A549 treated with RU486 at 1 μM for 4 hours (cell line): Measurements from ENCODE around the gene TBC1D16. TPM values are rescaled to one million over a fixed set of nuclear protein-coding genes. Genes with fewer than 3 reads are reported as not detected.

ENCODE experiments used
- total RNA-seq: library from RNA; stranded (reverse); fragments of 200-300 nt; extraction: Qiagen RNA extraction; gene quantifications from 5 replicates; pipeline ENCODE4 v1.2.3, GENCODE V29; 2022; ENCODE audit warnings: low read depth

TBC1D16 gene, protein sequence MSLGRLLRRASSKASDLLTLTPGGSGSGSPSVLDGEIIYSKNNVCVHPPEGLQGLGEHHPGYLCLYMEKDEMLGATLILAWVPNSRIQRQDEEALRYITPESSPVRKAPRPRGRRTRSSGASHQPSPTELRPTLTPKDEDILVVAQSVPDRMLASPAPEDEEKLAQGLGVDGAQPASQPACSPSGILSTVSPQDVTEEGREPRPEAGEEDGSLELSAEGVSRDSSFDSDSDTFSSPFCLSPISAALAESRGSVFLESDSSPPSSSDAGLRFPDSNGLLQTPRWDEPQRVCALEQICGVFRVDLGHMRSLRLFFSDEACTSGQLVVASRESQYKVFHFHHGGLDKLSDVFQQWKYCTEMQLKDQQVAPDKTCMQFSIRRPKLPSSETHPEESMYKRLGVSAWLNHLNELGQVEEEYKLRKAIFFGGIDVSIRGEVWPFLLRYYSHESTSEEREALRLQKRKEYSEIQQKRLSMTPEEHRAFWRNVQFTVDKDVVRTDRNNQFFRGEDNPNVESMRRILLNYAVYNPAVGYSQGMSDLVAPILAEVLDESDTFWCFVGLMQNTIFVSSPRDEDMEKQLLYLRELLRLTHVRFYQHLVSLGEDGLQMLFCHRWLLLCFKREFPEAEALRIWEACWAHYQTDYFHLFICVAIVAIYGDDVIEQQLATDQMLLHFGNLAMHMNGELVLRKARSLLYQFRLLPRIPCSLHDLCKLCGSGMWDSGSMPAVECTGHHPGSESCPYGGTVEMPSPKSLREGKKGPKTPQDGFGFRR
- total RNA-seq, result 5.9 to 9.9 TPM (median 8.8 TPM) in 5 replicates

DNA sequence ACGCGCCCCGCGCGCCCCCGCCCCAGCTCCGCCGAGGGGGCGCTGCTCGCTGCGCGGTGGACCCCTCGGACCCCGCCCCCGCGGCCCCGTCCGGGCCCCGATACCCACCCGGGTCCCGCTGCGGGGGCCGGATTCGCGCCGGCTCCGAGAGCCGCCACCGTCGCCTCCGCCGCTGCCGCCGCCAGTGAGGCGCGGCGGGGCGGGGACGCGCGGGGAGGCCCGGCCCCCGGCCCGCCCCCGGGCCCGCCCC is at the start of gene TBC1D16:
Gene TBC1D16 (minus strand): TSS at position 186 of the 250 bp plus-strand sequence. CDS start 22,325 bp downstream, outside the sequence.

GRCh38 chr17:80035937-80036714 is 454 bp upstream of the TBC1D16 start, which contains the start of gene CCDC40:
TSS of gene CCDC40 (plus strand) at chr17:80036642. CDS start at chr17:80036663, 21 bp downstream.

Other genes with a start within 250 kb of the TBC1D16 start
- 13.1 to 22.3 TPM (median 20.3 TPM) in 5 replicates for gene CBX8, start 238.8 kb downstream of the TBC1D16 start, total RNA-seq
- gene CBX4, start 196.4 kb downstream of the TBC1D16 start, total RNA-seq, result 23.4 to 38.1 TPM (median 34.2 TPM) in 5 replicates
- 4.7 to 6.9 TPM (median 5.9 TPM) in 5 replicates for gene CCDC40, start 770 bp upstream of the TBC1D16 start, total RNA-seq
- 43.8 to 65.5 TPM (median 53.4 TPM) in 5 replicates for gene GAA, start 65.7 kb upstream of the TBC1D16 start, total RNA-seq
- gene EIF4A3, start 111.3 kb upstream of the TBC1D16 start, total RNA-seq, result 201 to 236 TPM (median 218 TPM) in 5 replicates
- 0.09 to 0.29 TPM (median 0.18 TPM) in 5 replicates for gene CARD14, start 134.2 kb upstream of the TBC1D16 start, total RNA-seq
- 17.7 to 28.6 TPM (median 27.5 TPM) in 5 replicates for gene SGSH, start 184.5 kb upstream of the TBC1D16 start, total RNA-seq
- 9.3 to 17.3 TPM (median 12.8 TPM) in 5 replicates for gene SLC26A11, start 184.6 kb upstream of the TBC1D16 start, total RNA-seq
- gene RNF213, start 225.0 kb upstream of the TBC1D16 start, total RNA-seq, result 57.1 to 67.1 TPM (median 64.0 TPM) in 5 replicates